Endothelial cell of umbilical vein (primary cell): ENCODE data around the gene URI1.

ENCODE experiments used
- CTCF ChIP-seq, 2 donors: IDR thresholded peaks; 1 replicate in 1 of 2; 2 replicates in 1 of 2; pipeline ENCODE4 v1.5.1; 2011; ENCODE audit warnings: low read length in 2 of 2, mild to moderate bottlenecking in 2 of 2, moderate library complexity in 2 of 2, control low read depth in 1 of 2, inconsistent platforms in 1 of 2, low read depth in 1 of 2; ENCODE audit not compliant: insufficient read depth in 1 of 2; ENCODE audit errors: extremely low read depth in 1 of 2
- EZH2 ChIP-seq: IDR thresholded peaks from 2 replicates; pipeline ENCODE4 v1.6.1; 2012; ENCODE audit warnings: borderline replicate concordance, low read depth, mild to moderate bottlenecking, moderate library complexity, low read length, inconsistent platforms; ENCODE audit not compliant: severe bottlenecking
- FOS ChIP-seq: IDR thresholded peaks from 2 replicates; pipeline ENCODE4 v1.6.1; 2011; ENCODE audit warnings: mild to moderate bottlenecking, low read length, moderate library complexity, borderline replicate concordance; ENCODE audit not compliant: insufficient read depth
- JUN ChIP-seq: IDR thresholded peaks from 2 replicates; pipeline ENCODE4 v1.6.1; 2011; ENCODE audit warnings: borderline replicate concordance, low read depth; ENCODE audit not compliant: insufficient read length, insufficient read depth
- MAX ChIP-seq: IDR thresholded peaks from 2 replicates; pipeline ENCODE4 v1.6.1; 2011; ENCODE audit not compliant: insufficient read depth, insufficient read length
- MYC ChIP-seq: IDR thresholded peaks from one replicate; pipeline ENCODE4 v1.6.1; 2011; ENCODE audit warnings: mild to moderate bottlenecking, low read depth, low read length
- POLR2A ChIP-seq: IDR thresholded peaks from 2 replicates; pipeline ENCODE4 v1.6.1; 2012; ENCODE audit warnings: low read depth, mild to moderate bottlenecking, control low read depth, low read length
- POLR2AphosphoS5 ChIP-seq: IDR thresholded peaks from 2 replicates; pipeline ENCODE4 v1.6.1; 2012; ENCODE audit warnings: low read depth, mild to moderate bottlenecking, control low read depth, low read length, moderate library complexity; ENCODE audit not compliant: insufficient read depth

- no peak for TF ChIP-seq CTCF (IDR thresholded peaks at IDR 0.05; ENCODE audit: extremely low read depth in 1 of 2, insufficient read depth in 1 of 2, low read depth in 1 of 2, low read length in 2 of 2)
- no peak for TF ChIP-seq POLR2A
- no peak for TF ChIP-seq FOS
- TF ChIP-seq MAX, result no peak
- no peak for TF ChIP-seq JUN
- TF ChIP-seq EZH2, result no peak
- TF ChIP-seq MYC, result no peak
- no peak for TF ChIP-seq POLR2AphosphoS5
Measured at GRCh38 chr19:30011051-30011578, 69.1 kb downstream of the URI1 start.
